Transverse colon (tissue), 4 donors: ENCODE data around the gene SGSM1. TPM values are rescaled to one million over a fixed set of nuclear protein-coding genes. Genes with fewer than 3 reads are reported as not detected.
"Not testable (repeated sequence)": the region's sequence is repeated elsewhere in the genome, so short reads cannot be mapped to it uniquely, and the experiment has no call there.

Source experiments
- DNase-seq: peaks from one replicate; pipeline ENCODE4 v3.0.0-alpha.2; 2019
- H3K27ac ChIP-seq, 4 donors: fragments of 200-600 bp; sonication (generic); 2 replicates each; pipeline ENCODE4 v1.5.1; 2016 to 2018; ENCODE audit warnings: inconsistent platforms in 4 of 4
- H3K27me3 ChIP-seq: fragments of 200-600 bp; sonication (generic); 2 replicates; pipeline ENCODE4 v1.5.1; 2017; ENCODE audit warnings: inconsistent platforms
- H3K36me3 ChIP-seq, 4 donors: fragments of 200-600 bp; sonication (generic); 2 replicates each; pipeline ENCODE4 v1.5.1; 2017 to 2019; ENCODE audit warnings: inconsistent platforms in 4 of 4
- H3K4me1 ChIP-seq, 4 donors: fragments of 200-600 bp; sonication (generic); 2 replicates each; pipeline ENCODE4 v1.5.1; 2017 to 2020; ENCODE audit warnings: inconsistent platforms in 4 of 4
- H3K4me3 ChIP-seq, 4 donors: fragments of 200-600 bp; sonication (generic); 1 replicate in 1 of 4; 2 replicates in 3 of 4; pipeline versions ENCODE4 v1.5.1 to v1.6.1; 2017 to 2019; ENCODE audit warnings: inconsistent platforms in 4 of 4
- H3K9me3 ChIP-seq, 2 donors: fragments of 200-600 bp; sonication (generic); 2 replicates each; pipeline ENCODE4 v1.5.1; 2017 to 2019; ENCODE audit warnings: inconsistent platforms in 2 of 2
- EP300 ChIP-seq: sonication (generic); formaldehyde crosslinking; IDR thresholded peaks from one replicate; pipeline ENCODE4 v1.6.1; 2017; ENCODE audit warnings: antibody characterized with exemption, low read depth
- POLR2A ChIP-seq: fragments of 450-650 bp; IDR thresholded peaks from one replicate; pipeline ENCODE4 v1.6.1; 2016; ENCODE audit warnings: antibody characterized with exemption, mild to moderate bottlenecking, moderate library complexity
- POLR2AphosphoS5 ChIP-seq, 3 donors: sonication (generic); formaldehyde crosslinking; IDR thresholded peaks; one replicate each; pipeline ENCODE4 v1.6.1; 2016; ENCODE audit warnings: antibody characterized with exemption in 3 of 3
- WGBS, 2 donors: methylation state at CpG; one replicate each; pipeline ENCODE4 v1.1.5; 2018; ENCODE audit warnings: low coverage in 1 of 2; 5-methylcytosine and 5-hydroxymethylcytosine counted together
- in situ Hi-C, 4 donors: fragments of 200-750 bp; cut with MboI; loops; one replicate each; pipeline versions ENCODE4 v1.15.0 to v1.15.1; 2017; ENCODE audit warnings: low sequenced_read_pairs in 3 of 4, low pct_ligation_motif_present in 1 of 4, low pct_unique_long_range_greater_than_20kb in 1 of 4
- intact Hi-C: fragments of 100-400 bp; cut with DNase I; formaldehyde crosslinking; loops from one replicate; pipeline ENCODE4 v1.15.1; 2023; ENCODE audit warnings: low total_unique reads
- total RNA-seq, 4 donors: library from RNA; depleted of rRNA; stranded (reverse); fragments of >200 nt; gene quantifications; one replicate each; pipeline ENCODE4 v1.1.0, GENCODE V29; 2016
- TF ChIP-seq, protein P1 (sequence below), 5 experiments: fragments of 200-600 bp in 3 of 5; fragments of 450-650 bp in 2 of 5; sonication (generic) in 3 of 5; IDR thresholded peaks; 1 replicate in 2 of 5; 2 replicates in 3 of 5; pipeline ENCODE4 v1.5.1; 2016 to 2017; ENCODE audit warnings: antibody characterized with exemption in 5 of 5, inconsistent platforms in 3 of 5, mild to moderate bottlenecking in 2 of 5, moderate library complexity in 1 of 5

Gene SGSM1
- total RNA-seq, 4 donors from 2014 or later: 2.5 to 6.2 (median 3.7) TPM

GRCh38 chr22:24901448-24901847 lies 95.4 kb downstream of the SGSM1 start:
- in situ Hi-C loops: no loop called here
- H3K36me3 ChIP-seq: peaks cover 0 to 8% (median 0%) of the 10 kb centered on the region in 4 donors
- 13 to 57% methylated on average over 1 to 2 of the region's 2 CpGs for WGBS, 2 donors
- intact Hi-C loops: no loop called here
- H3K27me3 ChIP-seq: no peaks in the 10 kb centered on the region
- H3K9me3 ChIP-seq: peaks cover 8 to 9% of the 10 kb centered on the region in 2 donors
- H3K4me1 ChIP-seq: peaks cover 0 to 5% (median 0%) of the 10 kb centered on the region in 4 donors
- no peak overlapping the region for H3K27ac ChIP-seq
- TF ChIP-seq POLR2AphosphoS5 (IDR thresholded peaks at IDR 0.05): no peak
- TF ChIP-seq, protein P1, sequence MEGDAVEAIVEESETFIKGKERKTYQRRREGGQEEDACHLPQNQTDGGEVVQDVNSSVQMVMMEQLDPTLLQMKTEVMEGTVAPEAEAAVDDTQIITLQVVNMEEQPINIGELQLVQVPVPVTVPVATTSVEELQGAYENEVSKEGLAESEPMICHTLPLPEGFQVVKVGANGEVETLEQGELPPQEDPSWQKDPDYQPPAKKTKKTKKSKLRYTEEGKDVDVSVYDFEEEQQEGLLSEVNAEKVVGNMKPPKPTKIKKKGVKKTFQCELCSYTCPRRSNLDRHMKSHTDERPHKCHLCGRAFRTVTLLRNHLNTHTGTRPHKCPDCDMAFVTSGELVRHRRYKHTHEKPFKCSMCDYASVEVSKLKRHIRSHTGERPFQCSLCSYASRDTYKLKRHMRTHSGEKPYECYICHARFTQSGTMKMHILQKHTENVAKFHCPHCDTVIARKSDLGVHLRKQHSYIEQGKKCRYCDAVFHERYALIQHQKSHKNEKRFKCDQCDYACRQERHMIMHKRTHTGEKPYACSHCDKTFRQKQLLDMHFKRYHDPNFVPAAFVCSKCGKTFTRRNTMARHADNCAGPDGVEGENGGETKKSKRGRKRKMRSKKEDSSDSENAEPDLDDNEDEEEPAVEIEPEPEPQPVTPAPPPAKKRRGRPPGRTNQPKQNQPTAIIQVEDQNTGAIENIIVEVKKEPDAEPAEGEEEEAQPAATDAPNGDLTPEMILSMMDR (IDR thresholded peaks at IDR 0.05): no peak
- no peak for TF ChIP-seq EP300
- no peak for TF ChIP-seq POLR2A
- DNase-seq: no peak
- no peak overlapping the region for H3K4me3 ChIP-seq

- intact Hi-C loops (no loop called here), in situ Hi-C loops (no loop called here)
- 80 to 95% methylated on average over 1 of the region's 1 CpG for WGBS, 2 donors
Observed at GRCh38 chr22:24905909-24906308, 99.9 kb downstream of the SGSM1 start.

DNA sequence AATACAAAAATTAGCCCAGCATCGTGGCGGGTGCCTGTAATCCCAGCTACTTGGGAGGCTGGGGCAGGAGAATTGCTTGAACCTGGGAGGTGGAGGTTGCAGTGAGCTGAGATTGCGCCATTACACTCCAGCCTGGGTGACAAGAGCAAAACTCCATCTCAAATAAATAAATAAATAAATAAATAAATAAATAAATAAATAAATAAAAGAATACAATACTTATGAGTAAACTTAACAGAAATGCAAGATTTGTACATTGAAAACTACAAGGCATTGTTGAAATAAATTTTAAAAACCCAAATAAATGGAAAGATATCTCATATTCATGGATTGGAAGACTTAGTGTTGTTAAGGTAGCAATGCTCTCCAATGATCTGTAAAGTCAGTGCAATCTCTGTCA lies 101.1 kb downstream of the SGSM1 start:
- in situ Hi-C loops, H3K27ac ChIP-seq, DNase-seq, H3K27me3 ChIP-seq, H3K4me1 ChIP-seq, intact Hi-C loops, H3K36me3 ChIP-seq, H3K4me3 ChIP-seq: not testable (repeated sequence)
- H3K9me3 ChIP-seq: peaks cover 12 to 13% of the 10 kb centered on the region in 2 donors
- WGBS, 2 donors: 100% methylated on average over 3 of the region's 3 CpGs

More at GRCh38 chr22:24905909-24906308, 99.9 kb downstream of the SGSM1 start:
- DNase-seq: no peak
- Histone ChIP-seq H3K27me3 (no peaks in the 10 kb centered on the region), H3K4me3 (no peak overlapping the region), H3K27ac (no peak overlapping the region), H3K9me3 (peaks cover 12 to 13% of the 10 kb centered on the region in 2 donors), H3K4me1 (peaks cover 0 to 5% (median 0%) of the 10 kb centered on the region in 4 donors), H3K36me3 (peaks cover 0 to 8% (median 0%) of the 10 kb centered on the region in 4 donors)
- TF ChIP-seq, protein P1 (IDR thresholded peaks at IDR 0.05): no peak
- no peak for TF ChIP-seq POLR2AphosphoS5 (IDR thresholded peaks at IDR 0.05)

DNA sequence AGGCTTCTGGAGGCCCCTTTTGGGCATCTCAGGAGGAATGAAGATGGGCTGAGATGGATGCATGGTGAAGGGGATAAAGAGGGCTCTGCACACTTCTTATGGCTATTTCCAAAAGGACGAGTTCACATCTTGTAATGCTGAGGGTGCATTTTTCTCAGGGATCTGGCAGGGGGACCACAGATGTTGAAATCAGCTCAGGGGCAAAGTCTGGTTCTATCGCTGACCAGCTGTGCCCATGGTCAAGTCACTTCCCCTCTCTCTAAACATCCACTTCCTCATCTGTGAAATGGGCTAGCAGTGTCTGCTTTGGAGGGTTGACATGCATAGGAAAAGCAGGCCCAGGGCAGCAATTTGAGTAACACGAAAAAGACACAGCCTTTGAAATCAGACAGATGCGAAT lies 114.0 kb downstream of the SGSM1 start:
- no peaks in the 10 kb centered on the region for H3K36me3 ChIP-seq
- H3K27me3 ChIP-seq: no peaks in the 10 kb centered on the region
- H3K4me3 ChIP-seq: no peak overlapping the region
- no peaks in the 10 kb centered on the region for H3K4me1 ChIP-seq
- intact Hi-C loops (no loop called here), in situ Hi-C loops (no loop called here)
- no peak for TF ChIP-seq POLR2AphosphoS5 (IDR thresholded peaks at IDR 0.05)
- 76% methylated on average over 4 of the region's 4 CpGs; no CpG with 5 or more reads in 1 of the 2 donors for WGBS, 2 donors
- H3K9me3 ChIP-seq: no peaks in the 10 kb centered on the region
- no peak overlapping the region for H3K27ac ChIP-seq
- DNase-seq: no peak

GRCh38 chr22:24925586-24926427 lies 119.8 kb downstream of the SGSM1 start:
- intact Hi-C loops: no loop called here

More at GRCh38 chr22:24925586-24926427, 119.8 kb downstream of the SGSM1 start:
- Histone ChIP-seq H3K4me3 (no peak overlapping the region), H3K9me3 (no peaks in the 10 kb centered on the region), H3K27me3 (no peaks in the 10 kb centered on the region), H3K4me1 (peaks cover 0 to 3% (median 0%) of the 10 kb centered on the region in 4 donors), H3K27ac (no peak overlapping the region), H3K36me3 (no peaks in the 10 kb centered on the region)
- no peak for DNase-seq
- TF ChIP-seq POLR2AphosphoS5 (IDR thresholded peaks at IDR 0.05) (no peak), EP300 (no peak), POLR2A (no peak)
- TF ChIP-seq, protein P1 (IDR thresholded peaks at IDR 0.05): no peak
- in situ Hi-C loops: no loop called here
- 32 to 63% methylated on average over 3 to 17 of the region's 17 CpGs for WGBS, 2 donors
